HepG2 (cell line): Measurements from ENCODE around the gene ALDH3A1. TPM values are rescaled to one million over a fixed set of nuclear protein-coding genes. Genes with fewer than 3 reads are reported as not detected.

Source experiments
- ATAC-seq: fragments of 200-7000 bp; cut with Tn5 transposase; 3 replicates; pipeline ENCODE4 v1.9.1; 2020; ENCODE audit warnings: mild to moderate bottlenecking, moderate library complexity
- BruUV-seq: library from RNA; stranded (reverse); fragments of 400-500 nt; replicated peaks from 2 replicates; lab custom pipeline; 2021; lab: Mats Ljungman, UMichigan
- CTCF ChIA-PET: fragments of 300-600 bp; formaldehyde crosslinking; extraction: SDS; loops from one replicate; lab custom pipeline; 2021; ENCODE audit warnings: low total read pairs, inconsistent platforms, low intra/inter-chr PET ratio; lab: Yijun Ruan, JAX
- POLR2A ChIA-PET: fragments of 350-600 bp; sonication (Branson Sonifier 250); formaldehyde crosslinking; loops from one replicate; lab custom pipeline; 2020; ENCODE audit warnings: antibody characterized with exemption, inconsistent platforms; lab: Yijun Ruan, JAX
- DNase-seq: peaks from one replicate; pipeline ENCODE4 v3.0.0-alpha.2; 2015; ENCODE audit warnings: low spot score
- FAIRE-seq: peaks from 3 replicates; lab custom pipeline; 2011; peaks lifted over from hg19 to GRCh38; lab: Jason Lieb, UNC
- H2AFZ ChIP-seq: one replicate; pipeline ENCODE4 v1.6.1; 2011; ENCODE audit warnings: low read length, inconsistent platforms
- H3K27ac ChIP-seq: fragments of 300-600 bp; 3 replicates; pipeline ENCODE4 v1.8.0; 2011; ENCODE audit warnings: mixed run types, mild to moderate bottlenecking, mixed read lengths, low read length, inconsistent platforms; ENCODE audit not compliant: insufficient read depth; ENCODE audit errors: extremely low read length
- H3K27me3 ChIP-seq, 2 experiments: fragments of 200-600 bp in 1 of 2; 2 replicates in 1 of 2; 3 replicates in 1 of 2; pipeline versions ENCODE4 v1.6.0 to v1.8.0; 2011; ENCODE audit warnings: low read length in 2 of 2, mild to moderate bottlenecking in 2 of 2, moderate library complexity in 2 of 2, inconsistent platforms in 1 of 2; ENCODE audit not compliant: insufficient read depth in 2 of 2, control insufficient read depth in 1 of 2
- H3K36me3 ChIP-seq, 2 experiments: fragments of 200-600 bp in 1 of 2; replicated peaks in 1 of 2; 2 replicates in 1 of 2; 3 replicates in 1 of 2; pipeline versions ENCODE4 v1.5.1 to v1.8.0; 2011; ENCODE audit warnings: low read length in 2 of 2, inconsistent platforms in 1 of 2; ENCODE audit not compliant: insufficient read depth in 2 of 2, control insufficient read depth in 1 of 2
- H3K4me1 ChIP-seq: 2 replicates; pipeline ENCODE4 v1.5.1; 2012; ENCODE audit warnings: low read length, inconsistent platforms; ENCODE audit not compliant: insufficient read depth
- H3K4me2 ChIP-seq: 2 replicates; pipeline ENCODE4 v1.6.0; 2011; ENCODE audit warnings: low read depth, low read length, inconsistent platforms
- H3K4me3 ChIP-seq, 3 experiments: fragments of 200-600 bp in 1 of 3; sonication (generic), shearing (Covaris generic) in 1 of 3; replicated peaks in 1 of 3; 2 replicates each; pipeline ENCODE4 v1.5.1; 2011 to 2016; ENCODE audit warnings: low read length in 3 of 3, inconsistent platforms in 2 of 3, low read depth in 2 of 3, mild to moderate bottlenecking in 2 of 3, control low read depth in 1 of 3, mixed read lengths in 1 of 3; ENCODE audit not compliant: insufficient read depth in 1 of 3
- H3K79me2 ChIP-seq: one replicate; pipeline ENCODE4 v1.6.1; 2011; ENCODE audit warnings: low read length, inconsistent platforms; ENCODE audit not compliant: insufficient read depth
- H3K9ac ChIP-seq: 2 replicates; pipeline ENCODE4 v1.6.0; 2011; ENCODE audit warnings: mild to moderate bottlenecking, low read depth, low read length, inconsistent platforms; ENCODE audit not compliant: insufficient read depth
- H3K9me3 ChIP-seq: 2 replicates; pipeline ENCODE4 v1.5.1; 2012; ENCODE audit warnings: mild to moderate bottlenecking, low read length
- H4K20me1 ChIP-seq: 2 replicates; pipeline ENCODE4 v1.6.0; 2011; ENCODE audit warnings: inconsistent platforms, mild to moderate bottlenecking, low read length, moderate library complexity; ENCODE audit not compliant: insufficient read depth
- ARNT2 ChIP-seq: sonication (generic); formaldehyde crosslinking; IDR thresholded peaks from 2 replicates; pipeline ENCODE4 v1.8.0; 2022; ENCODE audit warnings: mild to moderate bottlenecking, low read depth, missing genetic modification reagents, moderate library complexity
- BATF2 ChIP-seq: sonication (generic); formaldehyde crosslinking; IDR thresholded peaks from 2 replicates; pipeline ENCODE4 v1.8.0; 2022; ENCODE audit warnings: mild to moderate bottlenecking, missing genetic modification reagents, moderate library complexity
- DNMT3B ChIP-seq: conservative IDR thresholded peaks from 2 replicates; pipeline ENCODE4 v1.6.1; 2016; ENCODE audit warnings: missing biosample characterization, control low read depth
- FLYWCH1 ChIP-seq: sonication (generic); formaldehyde crosslinking; IDR thresholded peaks from 2 replicates; pipeline ENCODE4 v1.8.1; 2023; ENCODE audit warnings: mild to moderate bottlenecking, missing genetic modification reagents
- FOXM1 ChIP-seq: sonication (generic); formaldehyde crosslinking; IDR thresholded peaks from 2 replicates; pipeline ENCODE4 v1.5.0; 2020; ENCODE audit warnings: missing genetic modification reagents
- HCFC1 ChIP-seq: fragments of 150-350 bp; IDR thresholded peaks from 2 replicates; pipeline ENCODE4 v1.6.1; 2014; ENCODE audit warnings: low read depth, low read length
- RBM22 ChIP-seq: fragments of 200-400 bp; formaldehyde crosslinking; optimal IDR thresholded peaks from 2 replicates; pipeline ENCODE3; 2017; ENCODE audit warnings: mild to moderate bottlenecking, low read length, moderate library complexity
- TFDP1 ChIP-seq: IDR thresholded peaks from 2 replicates; pipeline ENCODE4 v1.6.1; 2016; ENCODE audit warnings: missing compliant biosample characterization, missing genetic modification reagents, borderline replicate concordance
- TMF1 ChIP-seq: sonication (generic); formaldehyde crosslinking; IDR thresholded peaks from 2 replicates; pipeline ENCODE4 v1.8.1; 2022; ENCODE audit warnings: low read depth, missing genetic modification reagents
- ZBTB3 ChIP-seq: sonication (generic); formaldehyde crosslinking; IDR thresholded peaks from 2 replicates; pipeline ENCODE4 v1.4.0; 2020; ENCODE audit warnings: low read depth, mild to moderate bottlenecking, moderate library complexity, missing genetic modification reagents, borderline replicate concordance
- ZBTB44 ChIP-seq: sonication (generic); formaldehyde crosslinking; IDR thresholded peaks from 2 replicates; pipeline ENCODE4 v1.4.0; 2020; ENCODE audit warnings: missing genetic modification reagents
- ZFP41 ChIP-seq: sonication (generic); formaldehyde crosslinking; IDR thresholded peaks from 2 replicates; pipeline ENCODE4 v1.4.0; 2020; ENCODE audit warnings: mild to moderate bottlenecking, missing genetic modification reagents, borderline replicate concordance
- ZNF362 ChIP-seq: sonication (generic); formaldehyde crosslinking; IDR thresholded peaks from 2 replicates; pipeline ENCODE4 v1.4.0; 2020; ENCODE audit warnings: missing genetic modification reagents, mild to moderate bottlenecking, borderline replicate concordance
- ZNF879 ChIP-seq: sonication (generic); formaldehyde crosslinking; IDR thresholded peaks from 2 replicates; pipeline ENCODE4 v1.8.1; 2023; ENCODE audit warnings: missing genetic modification reagents
- ZSCAN9 ChIP-seq: IDR thresholded peaks from 2 replicates; pipeline ENCODE4 v1.6.1; 2016; ENCODE audit warnings: borderline replicate concordance
- WGBS: methylation state at CpG from one replicate; pipeline ENCODE4 v1.1.6; 2017; ENCODE audit warnings: low lambda C conversion rate; 5-methylcytosine and 5-hydroxymethylcytosine counted together
- in situ Hi-C: cut with HindIII; loops from 2 replicates; pipeline ENCODE4 v1.10.0; 2017; ENCODE audit warnings: low pct_unique_long_range_greater_than_20kb; ENCODE audit not compliant: extremely low pct_ligation_motif_present
- intact Hi-C: fragments of 100-400 bp; cut with micrococcal nuclease; formaldehyde crosslinking; loops from one replicate; pipeline ENCODE4 v1.10.0; 2022; ENCODE audit not compliant: unreplicated experiment
- polyA plus RNA-seq, 8 experiments: library from polyadenylated mRNA; depleted of rRNA in 3 of 8; stranded (reverse) in 7 of 8; unstranded in 1 of 8; fragments of >200 nt; fragmentation: Illumina TruSeq in 4 of 8; extraction: Trizol in 4 of 8; gene quantifications; 2 replicates each; pipeline versions ENCODE4 v1.2.1 to v1.2.3, GENCODE V29; 2011 to 2016; ENCODE audit warnings: low read depth in 4 of 8, missing spikeins in 1 of 8, mixed read lengths in 1 of 8; ENCODE audit not compliant: insufficient read depth in 1 of 8
- total RNA-seq, 5 experiments: library from RNA; depleted of rRNA; stranded (reverse); fragments of >200 nt; fragmentation: Illumina TruSeq; extraction: Trizol; gene quantifications; 2 replicates each; pipeline ENCODE4 v1.2.3, GENCODE V29; 2016; ENCODE audit warnings: low read depth in 1 of 5

Gene ALDH3A1
- total and polyA plus RNA-seq, 2 of the 13 experiments (the other 11 are each of a cell fraction or from before 2014, with no cell fraction given): 0.07 to 0.62 TPM

- TF ChIP-seq ARNT2: no peak
- TF ChIP-seq ZSCAN9 (CRISPR knock-in tag): no peak
- TF ChIP-seq ZNF362 (CRISPR knock-in tag): no peak
- no peak for TF ChIP-seq TMF1 (CRISPR knock-in tag)
These were observed 12.6 kb upstream of the ALDH3A1 start (continued) for GRCh38 chr17:19760746-19761145.

GRCh38 chr17:19759568-19760549 is 11.8 kb upstream of the ALDH3A1 start:
- H3K4me3 ChIP-seq: no peak overlapping the region
- DNase-seq: no peak
- no peaks in the 10 kb centered on the region for H3K36me3 ChIP-seq
- no peaks in the 10 kb centered on the region for H3K9me3 ChIP-seq
- H3K4me2 ChIP-seq: no peak overlapping the region
- peaks cover 22% of the 10 kb centered on the region for H3K4me1 ChIP-seq
- no peak overlapping the region for H2AFZ ChIP-seq
- H3K27me3 ChIP-seq: 0 out of 5 replicates have a peak, but pooled peaks cover 0 to 5% of the 10 kb centered on the region in 2 experiments
- POLR2A ChIA-PET: interaction anchor here (1.4 kb wide), 1 partner anchor 12 kb away, joined by 3 read pairs; the partner anchor contains the start of gene ALDH3A1
- in situ Hi-C loops: loop anchor here (10.0 kb wide), 1 partner anchor 395 kb away; the partner anchor contains the start of gene B9D1
- no peak for TF ChIP-seq ZBTB3 (CRISPR knock-in tag)
- TF ChIP-seq ZSCAN9 (CRISPR knock-in tag): no peak
- no peak for TF ChIP-seq ZFP41 (CRISPR knock-in tag)
- no peak for TF ChIP-seq ZBTB44 (CRISPR knock-in tag)
- no peak for TF ChIP-seq BATF2 (CRISPR knock-in tag)
- no peak for TF ChIP-seq ZNF879 (CRISPR knock-in tag)
- no peak for TF ChIP-seq DNMT3B (CRISPR knock-in tag)
- no peak for TF ChIP-seq HCFC1
- no peak for TF ChIP-seq RBM22
- TF ChIP-seq FLYWCH1 (CRISPR knock-in tag): no peak
- TF ChIP-seq FOXM1 (CRISPR knock-in tag): no peak
- no peak for TF ChIP-seq TFDP1 (CRISPR knock-in tag)
- TF ChIP-seq, all 625 proteins: peak for 0
- no peaks in the 10 kb centered on the region for H3K79me2 ChIP-seq
- H3K27ac ChIP-seq: no peak overlapping the region
- intact Hi-C loops: loop anchor here (5.0 to 10.0 kb wide), 2 partner anchors 43 to 115 kb away; partner anchors contain the start of genes ALDH3A2 and SLC47A2
- CTCF ChIA-PET: no interaction called here
- WGBS: 66% methylated on average over 24 of the region's 24 CpGs
- H3K9ac ChIP-seq: no peak overlapping the region
- H4K20me1 ChIP-seq: no peaks in the 10 kb centered on the region
- ATAC-seq (no peak), FAIRE-seq (no peak)
- BruUV-seq: no TSS peak
